Left ventricle myocardium inferior (tissue), 1 donor: ENCODE data around the gene ZNF546. TPM values are rescaled to one million over a fixed set of nuclear protein-coding genes. Genes with fewer than 3 reads are reported as not detected.

Experiments
- DNase-seq: peaks from one replicate; pipeline ENCODE4 v3.0.0-alpha.2; 2020
- H3K27ac ChIP-seq: fragments of 200-600 bp; replicated peaks from 2 replicates; pipeline ENCODE4 v1.8.0; 2021
- H3K27me3 ChIP-seq: fragments of 200-600 bp; 2 replicates; pipeline ENCODE4 v1.8.0; 2021; ENCODE audit warnings: low read depth
- H3K36me3 ChIP-seq: fragments of 200-600 bp; 2 replicates; pipeline ENCODE4 v1.8.0; 2021
- H3K4me1 ChIP-seq: fragments of 200-600 bp; 2 replicates; pipeline ENCODE4 v1.8.0; 2021
- H3K4me3 ChIP-seq: fragments of 200-600 bp; 2 replicates; pipeline ENCODE4 v1.8.0; 2021; ENCODE audit warnings: mild to moderate bottlenecking, moderate library complexity
- H3K9me3 ChIP-seq: fragments of 200-600 bp; replicated peaks from 2 replicates; pipeline ENCODE4 v1.8.0; 2021
- intact Hi-C: fragments of 100-400 bp; cut with micrococcal nuclease; formaldehyde crosslinking; loops from one replicate; pipeline ENCODE4 v1.11.0; 2022
- total RNA-seq: library from RNA; stranded (reverse); fragmentation: NEBNext Ultra II Directional; extraction: Animal tissue kit (Norgen Biotek cat#: 25700); gene quantifications from one replicate; pipeline ENCODE4 v1.2.1, GENCODE V29; 2021
- TF ChIP-seq, protein P1 (sequence below): fragments of 200-600 bp; IDR thresholded peaks from 2 replicates; pipeline ENCODE4 v1.8.0; 2021; ENCODE audit warnings: antibody characterized with exemption, mild to moderate bottlenecking, borderline replicate concordance
- donor health status: DM: no; HTN: yes; CAD: no; lungs with severe emphysema.

ZNF546 gene
- total RNA-seq, 1 donor from 2014 or later: 7.8 TPM

DNA sequence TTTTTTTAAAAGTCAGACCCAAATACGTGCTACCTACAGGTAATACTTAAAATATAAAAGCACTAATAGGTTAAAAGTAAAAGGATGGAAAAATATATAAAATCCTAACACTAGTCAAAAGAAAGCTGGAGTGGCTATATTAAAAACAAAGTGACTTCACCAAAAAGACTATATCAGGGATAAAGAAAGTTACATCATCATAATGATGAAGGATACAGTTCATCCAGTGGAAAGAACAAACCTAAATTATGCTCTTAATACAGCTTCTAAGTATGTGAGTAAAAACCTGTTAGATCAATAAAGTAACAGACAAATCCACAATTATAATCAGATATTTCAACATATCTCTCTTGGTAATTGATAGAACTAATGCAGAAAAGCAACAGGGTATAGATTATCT, 60.3 kb downstream of the ZNF546 start:
- intact Hi-C loops: no loop called here
- Histone ChIP-seq H3K36me3 (peaks cover 4% of the 10 kb centered on the region), H3K4me3 (no peak overlapping the region), H3K27ac (no peak overlapping the region), H3K27me3 (no peaks in the 10 kb centered on the region), H3K9me3 (peaks cover 41% of the 10 kb centered on the region), H3K4me1 (peaks cover 37% of the 10 kb centered on the region)
- DNase-seq: no peak
- TF ChIP-seq, protein P1, sequence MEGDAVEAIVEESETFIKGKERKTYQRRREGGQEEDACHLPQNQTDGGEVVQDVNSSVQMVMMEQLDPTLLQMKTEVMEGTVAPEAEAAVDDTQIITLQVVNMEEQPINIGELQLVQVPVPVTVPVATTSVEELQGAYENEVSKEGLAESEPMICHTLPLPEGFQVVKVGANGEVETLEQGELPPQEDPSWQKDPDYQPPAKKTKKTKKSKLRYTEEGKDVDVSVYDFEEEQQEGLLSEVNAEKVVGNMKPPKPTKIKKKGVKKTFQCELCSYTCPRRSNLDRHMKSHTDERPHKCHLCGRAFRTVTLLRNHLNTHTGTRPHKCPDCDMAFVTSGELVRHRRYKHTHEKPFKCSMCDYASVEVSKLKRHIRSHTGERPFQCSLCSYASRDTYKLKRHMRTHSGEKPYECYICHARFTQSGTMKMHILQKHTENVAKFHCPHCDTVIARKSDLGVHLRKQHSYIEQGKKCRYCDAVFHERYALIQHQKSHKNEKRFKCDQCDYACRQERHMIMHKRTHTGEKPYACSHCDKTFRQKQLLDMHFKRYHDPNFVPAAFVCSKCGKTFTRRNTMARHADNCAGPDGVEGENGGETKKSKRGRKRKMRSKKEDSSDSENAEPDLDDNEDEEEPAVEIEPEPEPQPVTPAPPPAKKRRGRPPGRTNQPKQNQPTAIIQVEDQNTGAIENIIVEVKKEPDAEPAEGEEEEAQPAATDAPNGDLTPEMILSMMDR: no peak

DNA sequence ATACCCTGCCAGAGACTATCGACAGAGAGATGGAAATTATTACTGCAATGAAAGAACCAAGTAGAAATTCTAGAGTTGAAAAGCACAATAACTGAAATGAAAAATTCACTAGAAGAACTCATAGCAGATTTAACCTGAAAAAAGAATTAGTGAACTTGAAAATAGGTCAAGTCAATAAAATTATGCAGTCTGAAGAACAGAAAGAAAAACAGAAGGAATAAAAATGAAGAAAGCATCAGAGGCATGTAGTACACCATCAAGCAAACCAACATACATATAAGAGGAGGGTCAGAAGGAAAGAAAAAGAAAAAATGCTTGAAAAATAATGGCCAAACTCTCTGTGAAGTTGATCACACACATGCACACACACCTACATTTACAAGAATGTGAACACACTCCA, 62.8 kb downstream of the ZNF546 start:
- Histone ChIP-seq H3K9me3 (peaks cover 54% of the 10 kb centered on the region), H3K36me3 (no peaks in the 10 kb centered on the region), H3K27ac (no peak overlapping the region), H3K4me3 (no peak overlapping the region), H3K4me1 (peaks cover 24% of the 10 kb centered on the region), H3K27me3 (no peaks in the 10 kb centered on the region)
- intact Hi-C loops: no loop called here
- DNase-seq: no peak
- TF ChIP-seq, protein P1: no peak

DNA sequence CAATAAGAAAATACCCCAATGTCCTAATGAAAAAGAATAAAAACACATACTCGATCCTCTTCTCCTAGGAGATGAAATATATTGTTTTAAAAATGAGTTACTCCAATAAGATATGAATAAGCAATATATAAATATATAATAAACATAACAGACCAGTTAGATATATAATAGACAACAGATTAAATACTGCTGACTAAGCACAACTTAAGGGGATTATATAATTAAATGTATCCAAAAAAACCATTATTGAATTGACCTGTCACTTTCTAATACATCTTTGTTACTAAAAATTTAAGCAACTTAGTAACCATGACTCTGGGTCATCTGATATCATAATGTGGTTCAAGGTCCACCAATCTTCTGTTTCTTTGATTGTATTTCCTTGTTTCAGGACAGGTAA, 73.2 kb downstream of the ZNF546 start:
- H3K9me3 ChIP-seq: peaks cover 55% of the 10 kb centered on the region
- H3K27me3 ChIP-seq: no peaks in the 10 kb centered on the region
- intact Hi-C loops: no loop called here
- peaks cover 34% of the 10 kb centered on the region for H3K36me3 ChIP-seq
- H3K27ac ChIP-seq: no peak overlapping the region
- TF ChIP-seq, protein P1: no peak
- H3K4me1 ChIP-seq: no peaks in the 10 kb centered on the region
- DNase-seq: no peak
- H3K4me3 ChIP-seq: no peak overlapping the region

Other genes with a start within 250 kb of the ZNF546 start
- gene LEUTX, start 218.2 kb upstream of the ZNF546 start, total RNA-seq: not detected
- gene DYRK1B, start 162.9 kb upstream of the ZNF546 start, total RNA-seq: 30.2 TPM
- 63.1 TPM for gene FBL, start 150.7 kb upstream of the ZNF546 start, total RNA-seq
- gene FCGBP, start 62.4 kb upstream of the ZNF546 start, total RNA-seq: 4.1 TPM
- 70.7 TPM for gene PSMC4, start 25.9 kb upstream of the ZNF546 start, total RNA-seq
- gene ZNF780B, start 59.2 kb downstream of the ZNF546 start, total RNA-seq: 26.6 TPM
- gene ZNF780A, start 93.9 kb downstream of the ZNF546 start, total RNA-seq: 10.3 TPM
- 17.1 TPM for gene MAP3K10, start 194.4 kb downstream of the ZNF546 start, total RNA-seq
- not detected for gene TTC9B, start 221.3 kb downstream of the ZNF546 start, total RNA-seq
- 0.30 TPM for gene CCNP, start 229.6 kb downstream of the ZNF546 start, total RNA-seq